Ovary (tissue), 9 donors: ENCODE results near the gene BNC2. TPM values are rescaled to one million over a fixed set of nuclear protein-coding genes. Genes with fewer than 3 reads are reported as not detected.

ENCODE experiments used
- DNase-seq, 5 donors: peaks; one replicate each; pipeline ENCODE4 v3.0.0-alpha.2; 2019 to 2020
- H3K27ac ChIP-seq, 2 donors: fragments of 200-600 bp; one replicate each; pipeline versions ENCODE4 v1.5.1 to v1.8.0; 2019 to 2022
- H3K27me3 ChIP-seq: fragments of 200-600 bp; one replicate; pipeline ENCODE4 v1.8.0; 2022
- H3K36me3 ChIP-seq: fragments of 200-600 bp; sonication (generic); one replicate; pipeline ENCODE4 v1.5.1; 2019
- H3K4me1 ChIP-seq: one replicate; pipeline ENCODE4 v1.8.1; 2013; ENCODE audit warnings: mild to moderate bottlenecking, moderate library complexity; ENCODE audit not compliant: insufficient read depth
- H3K4me3 ChIP-seq: fragments of 200-600 bp; sonication (generic); one replicate; pipeline ENCODE4 v1.5.1; 2017
- H3K9me3 ChIP-seq, 2 donors: fragments of 200-600 bp in 1 of 2; sonication (generic) in 1 of 2; one replicate each; pipeline versions ENCODE4 v1.5.1 to v1.8.1; 2013 to 2019; ENCODE audit warnings: mild to moderate bottlenecking in 1 of 2, moderate library complexity in 1 of 2
- CTCF ChIP-seq, 3 donors: fragments of 450-650 bp in 2 of 3; fragments of 200-600 bp in 1 of 3; IDR thresholded peaks; one replicate each; pipeline versions ENCODE4 v1.5.1 to v1.8.0; 2016 to 2022; ENCODE audit warnings: antibody characterized with exemption in 3 of 3, mild to moderate bottlenecking in 1 of 3
- EP300 ChIP-seq: sonication (generic); formaldehyde crosslinking; IDR thresholded peaks from one replicate; pipeline ENCODE4 v1.6.1; 2017; ENCODE audit warnings: antibody characterized with exemption
- POLR2A ChIP-seq: fragments of 450-650 bp; IDR thresholded peaks from one replicate; pipeline ENCODE4 v1.6.1; 2017; ENCODE audit warnings: antibody characterized with exemption, mild to moderate bottlenecking, moderate library complexity
- WGBS, 3 donors: extraction: QIAGEN DNeasy Blood & Tissue Kit in 1 of 3; methylation state at CpG; one replicate each; pipeline versions ENCODE4 v1.1.5 to v1.1.7; 2013 to 2017; 5-methylcytosine and 5-hydroxymethylcytosine counted together
- intact Hi-C, 4 donors: fragments of 100-400 bp; cut with DNase I; formaldehyde crosslinking; loops; one replicate each; pipeline versions ENCODE4 v1.11.0 to v1.15.1; 2022 to 2023
- polyA plus RNA-seq, 2 donors: library from polyadenylated mRNA; stranded (reverse); fragments of 200-250 nt in 1 of 2; fragments of 350-450 nt in 1 of 2; fragmentation: Illumina TruSeq in 1 of 2; extraction: RNeasy Lipid Tissue Mini Kit (QIAGEN cat#74804) in 1 of 2; gene quantifications; one replicate each; pipeline ENCODE4 v1.2.3, GENCODE V29; 2013 to 2014
- total RNA-seq, 7 donors: library from RNA; depleted of rRNA in 2 of 7; stranded (reverse); fragments of >200 nt in 2 of 7; fragmentation: NEBNext Ultra II Directional in 3 of 7; extraction: Animal tissue kit (Norgen Biotek cat#: 25700) in 3 of 7; gene quantifications; one replicate each; pipeline versions ENCODE4 v1.1.0 to v1.2.4, GENCODE V29; 2016 to 2023
- donor health status: DM: no; HTN: no; CAD: no; lungs with moderate emphysema.
- donor health status: DM: no; HTN: no; CAD: no.
- donor health status: Bipolar disorder and iron deficiency.
- donor health status: DM: yes; HTN: yes; CAD: no.
- donor health status: DM: no; HTN: no; CAD: no.
- donor health status: DM: yes; HTN: yes; CAD: no.

Gene BNC2
- total and polyA plus RNA-seq, 9 donors: 17.2 to 232 (median 197) TPM

GRCh38 chr9:16817002-16817401, 53.5 kb downstream of the BNC2 start:
- Histone ChIP-seq H3K36me3 (no peaks in the 10 kb centered on the region), H3K27ac (no peak overlapping the region), H3K4me1 (peaks cover 7% of the 10 kb centered on the region), H3K9me3 (no peaks in the 10 kb centered on the region), H3K27me3 (no peaks in the 10 kb centered on the region), H3K4me3 (no peak overlapping the region)
- TF ChIP-seq CTCF (IDR thresholded peaks at IDR 0.05) (no peak), EP300 (no peak), POLR2A (no peak)
- intact Hi-C loops: no loop called here
- WGBS, 3 donors: 97 to 98% (median 98%) methylated on average over 2 of the region's 2 CpGs
- DNase-seq: no peak

GRCh38 chr9:16816011-16816410, 54.5 kb downstream of the BNC2 start:
- no peak overlapping the region for H3K4me3 ChIP-seq
- DNase-seq: no peak
- no peak overlapping the region for H3K27ac ChIP-seq
- TF ChIP-seq EP300 (no peak), CTCF (IDR thresholded peaks at IDR 0.05) (no peak), POLR2A (no peak)
- intact Hi-C loops: no loop called here
- no peaks in the 10 kb centered on the region for H3K27me3 ChIP-seq
- no peaks in the 10 kb centered on the region for H3K36me3 ChIP-seq
- no peaks in the 10 kb centered on the region for H3K9me3 ChIP-seq
- WGBS, 3 donors: 57 to 60% (median 59%) methylated on average over 4 of the region's 4 CpGs
- peaks cover 7% of the 10 kb centered on the region for H3K4me1 ChIP-seq

- Histone ChIP-seq H3K36me3 (no peaks in the 10 kb centered on the region), H3K27me3 (no peaks in the 10 kb centered on the region), H3K4me1 (peaks cover 7% of the 10 kb centered on the region), H3K9me3 (no peaks in the 10 kb centered on the region), H3K4me3 (no peak overlapping the region), H3K27ac (no peak overlapping the region)
- TF ChIP-seq POLR2A: no peak
- 49 to 70% (median 54%) methylated on average over 2 of the region's 2 CpGs for WGBS, 3 donors
- DNase-seq: no peak
- intact Hi-C loops: no loop called here
Measured at GRCh38 chr9:16815079-16815478, 55.4 kb downstream of the BNC2 start.

GRCh38 chr9:16813838-16814237, 56.6 kb downstream of the BNC2 start:
- Histone ChIP-seq H3K4me1 (peaks cover 7% of the 10 kb centered on the region), H3K36me3 (no peaks in the 10 kb centered on the region), H3K9me3 (no peaks in the 10 kb centered on the region), H3K27ac (no peak overlapping the region), H3K27me3 (no peaks in the 10 kb centered on the region), H3K4me3 (no peak overlapping the region)
- WGBS, 3 donors: 82 to 95% (median 91%) methylated on average over 4 of the region's 4 CpGs
- TF ChIP-seq EP300: no peak
- DNase-seq: no peak
- intact Hi-C loops: no loop called here

- WGBS, 3 donors: 53 to 63% (median 56%) methylated on average over 5 of the region's 5 CpGs
- TF ChIP-seq EP300 (no peak), POLR2A (no peak), CTCF (IDR thresholded peaks at IDR 0.05) (no peak)
- no peaks in the 10 kb centered on the region for H3K36me3 ChIP-seq
- DNase-seq: no peak
- no peak overlapping the region for H3K27ac ChIP-seq
- H3K4me3 ChIP-seq: no peak overlapping the region
- intact Hi-C loops: no loop called here
- H3K9me3 ChIP-seq: no peaks in the 10 kb centered on the region
- no peaks in the 10 kb centered on the region for H3K27me3 ChIP-seq
- H3K4me1 ChIP-seq: peaks cover 7% of the 10 kb centered on the region
Measured at GRCh38 chr9:16811987-16812685, 58.3 kb downstream of the BNC2 start.
